Hair follicular keratinocyte (primary cell): ENCODE measurements around the gene NTF4. TPM values are rescaled to one million over a fixed set of nuclear protein-coding genes. Genes with fewer than 3 reads are reported as not detected.

Experiments
- total RNA-seq: library from RNA; depleted of rRNA; stranded (reverse); fragments of >200 nt; gene quantifications from 2 replicates; pipeline ENCODE4 v1.2.3, GENCODE V29; 2015

The NTF4 gene, protein sequence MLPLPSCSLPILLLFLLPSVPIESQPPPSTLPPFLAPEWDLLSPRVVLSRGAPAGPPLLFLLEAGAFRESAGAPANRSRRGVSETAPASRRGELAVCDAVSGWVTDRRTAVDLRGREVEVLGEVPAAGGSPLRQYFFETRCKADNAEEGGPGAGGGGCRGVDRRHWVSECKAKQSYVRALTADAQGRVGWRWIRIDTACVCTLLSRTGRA
- 4.9 and 5.7 TPM in 2 replicates for total RNA-seq

DNA sequence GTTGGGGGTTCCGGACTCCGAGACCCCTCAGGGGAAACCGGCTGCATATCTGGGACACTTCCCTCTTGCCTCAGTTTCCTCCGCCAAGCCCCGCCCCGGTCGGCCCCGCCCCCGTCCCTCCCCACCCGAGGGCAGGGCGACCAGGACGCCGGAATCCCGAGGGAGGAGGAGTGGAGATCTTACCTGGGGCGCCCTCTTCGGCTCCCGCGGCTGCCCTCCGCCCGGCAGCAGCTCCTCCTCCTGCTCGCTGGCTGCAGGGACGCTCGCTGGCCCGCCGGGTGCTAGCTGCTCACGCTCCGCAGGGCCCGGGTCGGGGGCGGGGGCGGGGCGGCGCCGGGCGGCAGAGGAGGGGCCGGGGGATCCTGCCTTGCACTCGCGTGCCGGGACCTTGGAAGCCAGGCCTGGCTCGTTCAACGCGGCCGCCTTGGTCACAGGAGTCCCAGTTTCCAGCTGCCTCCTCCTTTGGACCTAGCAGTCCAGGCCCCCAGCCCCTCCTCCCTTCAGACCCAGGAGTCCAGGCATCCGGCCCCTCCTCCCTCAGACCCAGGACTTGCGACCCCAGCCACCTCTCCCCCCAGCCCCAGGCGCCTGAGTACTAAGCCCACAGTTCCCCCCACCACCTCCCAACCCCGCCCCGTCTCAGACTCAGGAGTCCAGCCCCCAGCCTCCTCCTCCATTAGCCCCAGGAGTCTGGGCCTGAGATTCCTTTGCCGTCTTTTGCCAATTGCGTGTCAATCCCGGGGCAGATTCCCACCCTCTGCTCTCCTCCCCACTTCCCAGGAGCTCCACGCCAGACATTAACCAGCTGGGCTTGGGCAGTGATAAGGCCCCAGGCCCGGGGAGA is at the start of gene NTF4:
Gene NTF4, minus strand, starts transcription at position 51 of the 844 bp plus-strand sequence. CDS start 2,821 bp downstream, outside the sequence.

DNA sequence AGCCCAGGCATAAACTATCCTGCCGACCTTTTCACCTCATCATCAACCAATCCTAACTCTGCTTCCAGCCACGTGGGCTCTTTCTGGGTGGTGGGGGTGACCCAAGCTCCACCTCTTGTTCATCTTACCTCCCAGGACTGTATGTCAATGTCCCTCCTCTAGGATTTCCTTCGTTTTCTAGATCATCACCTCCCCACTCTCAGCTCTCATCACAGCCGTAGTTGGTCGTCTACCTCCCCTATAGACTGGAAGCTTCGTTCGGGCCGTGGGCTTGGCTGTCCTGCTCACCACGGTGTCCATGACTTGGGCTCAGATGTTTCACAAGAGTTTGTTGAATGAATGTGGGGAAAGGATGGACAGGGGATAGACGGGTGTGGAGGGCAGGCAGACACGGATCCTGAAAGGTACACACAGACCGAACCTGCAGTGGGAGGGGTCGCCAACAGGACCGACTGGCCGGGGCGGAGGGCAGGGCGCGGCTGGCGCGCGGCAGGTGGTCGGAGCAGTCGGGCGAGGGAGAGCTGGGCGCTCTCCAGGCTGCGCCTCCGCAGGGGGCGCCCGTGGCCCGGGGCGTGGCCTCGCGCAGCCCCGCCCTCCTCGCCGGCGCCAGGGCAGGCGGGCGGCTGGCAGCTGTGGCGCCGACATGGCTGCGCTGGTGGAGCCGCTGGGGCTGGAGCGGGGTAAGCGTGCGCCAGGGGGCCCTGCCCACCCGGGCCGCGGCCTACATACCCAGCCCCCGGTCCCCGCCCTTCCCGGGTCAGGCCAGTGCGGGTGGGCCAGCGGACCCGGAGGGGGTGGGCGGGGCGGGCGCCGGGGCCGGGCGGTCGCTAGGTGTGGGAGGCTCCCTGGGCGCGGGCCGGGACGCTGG is 49.4 kb upstream of the NTF4 start, which contains the start of gene LIN7B:
Gene LIN7B, plus strand, starts transcription at position 609 of the 868 bp plus-strand sequence. Its CDS starts 35 bp downstream, at position 644.

DNA sequence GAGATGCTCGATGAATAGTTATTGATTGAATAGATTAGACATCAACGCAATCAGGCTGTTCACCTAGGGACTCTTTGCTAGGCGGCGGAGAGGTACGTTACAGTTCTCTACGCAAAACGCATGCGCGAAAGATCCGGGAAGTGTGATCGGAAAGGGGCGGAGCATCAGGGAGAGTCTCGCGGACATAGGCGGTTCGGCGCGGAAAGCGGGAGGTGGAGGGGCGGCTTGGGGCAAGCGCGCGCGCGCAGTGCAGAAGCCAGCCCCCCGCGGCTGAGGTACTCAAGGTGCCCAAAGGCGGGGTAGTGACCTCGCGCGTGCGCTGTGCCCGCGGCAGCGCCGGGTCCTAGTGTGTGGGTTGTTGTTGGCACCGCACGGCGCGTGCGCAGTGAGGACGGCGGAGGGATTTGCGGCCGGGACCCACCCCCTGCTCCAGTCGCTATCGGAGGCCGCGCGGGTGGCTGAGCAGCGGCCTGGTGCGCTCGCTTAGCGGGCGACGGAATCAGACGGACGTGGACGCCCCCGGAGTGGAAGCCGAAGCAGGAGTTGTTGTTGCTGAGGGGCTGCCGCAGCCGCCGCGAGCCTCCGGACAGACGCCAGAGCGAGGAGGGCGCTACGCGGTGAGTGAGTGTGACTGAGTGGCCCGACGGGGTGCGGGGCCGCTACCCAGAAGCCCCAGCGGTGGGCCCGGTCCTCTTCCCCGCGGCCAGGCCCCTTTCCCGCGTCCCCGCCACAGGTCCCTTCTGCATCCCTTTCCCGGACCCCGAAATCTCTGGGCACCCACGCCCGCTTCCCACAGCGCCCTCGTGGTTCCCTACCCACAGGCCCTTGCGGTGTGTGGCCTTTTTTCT is 20.6 kb upstream of the NTF4 start, which contains the start of gene SNRNP70:
Gene SNRNP70, plus strand, starts transcription at position 432 of the 848 bp plus-strand sequence. CDS start 964 bp downstream, outside the sequence.

DNA sequence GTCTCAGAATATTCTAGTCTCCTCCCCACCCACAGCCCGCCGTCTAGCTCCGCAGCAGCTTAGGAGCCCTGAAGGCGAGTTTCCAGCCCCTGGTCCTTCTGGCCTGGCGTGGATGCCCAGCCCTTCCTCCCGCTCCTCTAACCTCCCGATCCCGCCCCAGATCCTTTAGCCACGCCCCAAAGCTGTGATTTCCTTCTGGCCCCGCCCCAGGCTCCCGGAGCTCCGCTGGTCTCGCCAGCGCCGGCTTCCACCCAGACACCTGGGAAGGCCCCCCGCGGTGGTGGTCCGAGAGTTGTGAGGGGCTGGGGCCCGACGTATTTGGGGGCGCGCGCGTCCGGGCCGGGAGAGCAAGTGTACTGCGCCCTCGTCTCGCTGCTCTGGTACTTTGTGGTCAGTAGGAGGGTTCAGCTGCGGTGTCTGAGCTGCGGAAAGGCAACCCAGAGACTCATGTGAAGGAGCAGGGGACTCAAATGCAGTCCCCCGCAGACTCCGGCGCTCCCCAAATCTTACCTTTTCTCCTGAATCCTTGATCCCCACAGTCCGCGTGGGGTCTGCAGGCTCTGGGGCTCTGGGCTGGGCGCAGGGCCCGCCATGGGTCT is 6.9 kb downstream of the NTF4 start, which contains the start of gene CGB7:
Gene CGB7, minus strand, starts transcription at position 114 of the 599 bp plus-strand sequence. CDS start 2,374 bp downstream, outside the sequence.

DNA sequence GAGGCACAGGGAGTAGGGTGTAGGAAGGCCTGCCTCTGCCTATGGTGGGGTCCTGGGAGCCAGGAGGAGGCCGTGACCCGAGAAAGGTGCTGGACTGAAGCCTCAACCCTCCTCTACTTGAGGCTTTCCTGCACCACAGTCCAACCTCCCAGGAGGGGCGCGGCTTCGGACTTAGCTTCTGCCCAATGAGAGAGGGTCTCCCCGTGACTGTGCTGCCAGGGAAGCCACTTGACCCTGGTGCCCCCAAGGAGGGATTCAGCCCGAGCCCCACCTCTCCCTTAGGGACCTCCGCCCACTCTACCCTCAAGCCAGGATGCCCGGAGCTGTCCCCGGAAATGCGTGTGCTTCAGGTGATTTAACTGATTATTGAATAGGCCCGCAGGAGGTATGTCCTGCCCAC is 15.6 kb downstream of the NTF4 start, which contains the start of gene CGB8:
Gene CGB8, minus strand, starts transcription at position 101 of the 400 bp plus-strand sequence. CDS start 372 bp downstream, outside the sequence.

DNA sequence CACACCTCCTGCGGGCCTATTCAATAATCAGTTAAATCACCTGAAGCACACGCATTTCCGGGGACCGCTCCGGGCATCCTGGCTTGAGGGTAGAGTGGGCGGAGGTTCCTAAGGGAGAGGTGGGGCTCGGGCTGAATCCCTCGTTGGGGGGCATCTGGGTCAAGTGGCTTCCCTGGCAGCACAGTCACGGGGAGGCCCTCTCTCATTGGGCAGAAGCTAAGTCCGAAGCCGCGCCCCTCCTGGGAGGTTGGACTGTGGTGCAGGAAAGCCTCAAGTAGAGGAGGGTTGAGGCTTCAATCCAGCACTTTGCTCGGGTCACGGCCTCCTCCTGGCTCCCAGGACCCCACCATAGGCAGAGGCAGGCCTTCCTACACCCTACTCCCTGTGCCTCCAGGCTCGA is 21.1 kb downstream of the NTF4 start, which contains the start of gene CGB5:
Gene CGB5, plus strand, starts transcription at position 301 of the 400 bp plus-strand sequence. CDS start 362 bp downstream, outside the sequence.

DNA sequence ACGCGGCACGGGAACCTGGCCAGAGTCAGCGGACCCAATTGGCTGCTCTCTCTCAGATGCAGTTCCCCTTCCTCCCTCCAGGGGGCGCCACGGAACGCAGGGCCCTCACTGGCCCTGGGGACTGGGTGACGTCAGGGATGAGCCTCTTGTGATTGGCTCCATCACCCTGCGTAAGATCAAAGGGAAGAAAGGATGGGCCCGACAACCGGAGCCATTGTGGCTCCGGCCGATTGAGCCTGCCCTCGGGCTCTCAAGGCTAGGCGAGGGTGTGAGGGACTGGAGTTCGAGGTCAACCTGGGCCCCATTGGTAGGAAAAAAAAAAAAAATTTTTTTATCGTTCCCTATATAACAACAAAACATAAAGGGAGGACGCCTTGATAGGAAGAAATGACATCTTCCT is 27.8 kb downstream of the NTF4 start, which contains the start of gene CGB1:
Gene CGB1, minus strand, starts transcription at position 81 of the 400 bp plus-strand sequence. CDS start 184 bp downstream, outside the sequence.

DNA sequence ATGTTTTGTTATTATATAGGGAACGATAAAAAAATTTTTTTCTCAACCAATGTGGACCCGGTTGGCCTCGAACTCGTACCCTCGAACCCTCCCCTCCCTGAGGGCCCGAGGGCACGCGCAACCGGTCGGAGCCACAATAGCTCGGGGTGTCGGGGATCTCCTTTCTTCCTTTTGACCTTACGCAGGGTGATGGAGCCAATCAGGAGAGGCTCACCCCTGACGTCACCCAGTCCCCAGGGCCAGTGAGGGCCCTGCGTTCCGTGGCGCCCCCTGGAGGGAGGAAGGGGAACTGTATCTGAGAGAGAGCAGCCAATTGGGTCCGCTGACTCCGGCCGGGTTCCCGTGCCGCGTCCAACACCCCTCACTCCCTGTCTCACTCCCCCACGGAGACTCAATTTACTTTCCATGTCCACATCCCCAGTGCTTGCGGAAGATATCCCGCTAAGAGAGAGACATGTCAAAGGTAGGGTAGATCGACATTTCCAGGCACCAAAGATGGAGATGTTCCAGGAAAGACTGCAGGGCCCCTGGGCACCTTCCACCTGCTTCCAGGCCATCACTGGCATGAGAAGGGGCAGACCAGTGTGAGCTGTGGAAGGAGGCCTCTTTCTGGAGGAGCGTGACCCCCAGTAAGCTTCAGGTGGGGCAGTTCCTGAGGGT is 32.8 kb downstream of the NTF4 start, which contains the start of gene CGB2:
Gene CGB2, plus strand, starts transcription at position 249 of the 660 bp plus-strand sequence. Its CDS starts 206 bp downstream, at position 455.

DNA sequence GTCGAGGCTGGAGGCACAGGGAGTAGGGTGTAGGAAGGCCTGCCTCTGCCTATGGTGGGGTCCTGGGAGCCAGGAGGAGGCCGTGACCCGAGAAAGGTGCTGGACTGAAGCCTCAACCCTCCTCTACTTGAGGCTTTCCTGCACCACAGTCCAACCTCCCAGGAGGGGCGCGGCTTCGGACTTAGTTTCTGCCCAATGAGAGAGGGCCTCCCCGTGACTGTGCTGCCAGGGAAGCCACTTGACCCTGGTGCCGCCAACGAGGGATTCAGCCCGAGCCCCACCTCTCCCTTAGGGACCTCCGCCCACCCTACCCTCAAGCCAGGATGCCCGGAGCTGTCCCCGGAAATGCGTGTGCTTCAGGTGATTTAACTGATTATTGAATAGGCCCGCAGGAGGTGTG is 40.4 kb downstream of the NTF4 start, which contains the start of gene CGB3:
Gene CGB3, minus strand, starts transcription at position 101 of the 400 bp plus-strand sequence. CDS start 362 bp downstream, outside the sequence.

DNA sequence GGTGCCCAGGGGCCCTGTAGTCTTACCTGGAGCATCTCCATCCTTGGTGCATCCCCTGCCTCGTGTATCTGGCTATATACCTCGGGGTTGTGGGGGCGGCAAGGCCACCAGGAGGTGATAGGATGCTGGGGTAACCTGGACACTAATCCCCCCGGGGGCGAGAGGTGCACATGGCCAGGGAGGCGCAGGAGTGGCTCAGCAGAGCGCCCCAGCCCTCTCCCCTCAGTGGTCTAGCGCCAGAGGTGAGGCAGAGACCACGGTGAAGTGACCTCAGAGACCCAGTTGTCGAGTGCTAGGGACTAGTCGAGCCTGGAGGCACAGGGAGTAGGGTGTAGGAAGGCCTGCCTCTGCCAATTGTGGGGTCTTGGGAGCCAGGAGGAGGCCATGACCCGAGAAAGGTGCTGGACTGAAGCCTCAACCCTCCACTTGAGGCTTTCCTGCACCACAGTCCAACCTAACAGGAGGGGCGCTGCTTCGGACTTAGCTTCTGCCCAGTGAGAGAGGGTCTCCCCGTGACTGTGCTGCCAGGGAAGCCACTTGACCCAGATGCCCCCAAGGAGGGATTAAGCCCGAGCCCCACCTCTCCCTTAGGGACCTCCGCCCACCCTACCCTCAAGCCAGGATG is 47.5 kb downstream of the NTF4 start, which contains the start of gene LHB:
Gene LHB, minus strand, starts transcription at position 51 of the 625 bp plus-strand sequence. Its CDS starts 10 bp downstream, at position 41.

Other genes starting within 250 kb of the NTF4 start
- gene HSD17B14, start 228.3 kb downstream of the NTF4 start, total RNA-seq, result 0.23 and 1.2 TPM in 2 replicates
- 7.4 and 11.0 TPM in 2 replicates for gene PLEKHA4, start 196.2 kb downstream of the NTF4 start, total RNA-seq
- gene PPP1R15A, start 192.4 kb downstream of the NTF4 start, total RNA-seq, result 22.4 and 61.8 TPM in 2 replicates
- not detected in 2 replicates for gene TULP2, start 166.1 kb downstream of the NTF4 start, total RNA-seq
- gene NUCB1, start 164.5 kb downstream of the NTF4 start, total RNA-seq, result 214 and 343 TPM in 2 replicates
- 0.11 and 1.2 TPM in 2 replicates for gene DHDH, start 131.1 kb downstream of the NTF4 start, total RNA-seq
- 92.1 and 106 TPM in 2 replicates for gene BAX, start 109.9 kb downstream of the NTF4 start, total RNA-seq
- gene FTL, start 99.5 kb downstream of the NTF4 start, total RNA-seq, result 713 and 910 TPM in 2 replicates
- gene GYS1, start 71.5 kb downstream of the NTF4 start, total RNA-seq, result 46.7 and 54.8 TPM in 2 replicates
- gene RUVBL2, start 70.9 kb downstream of the NTF4 start, total RNA-seq, result 231 and 392 TPM in 2 replicates
- not detected in 2 replicates for gene LHB, start 47.7 kb downstream of the NTF4 start, total RNA-seq
- not detected in 2 replicates for gene CGB3, start 40.5 kb downstream of the NTF4 start, total RNA-seq
- 0.99 TPM in 1 of 2 replicates, not detected in the other for gene CGB2, start 32.9 kb downstream of the NTF4 start, total RNA-seq
- gene CGB1, start 27.9 kb downstream of the NTF4 start, total RNA-seq, result not detected in 2 replicates
- not detected in 2 replicates for gene CGB5, start 21.0 kb downstream of the NTF4 start, total RNA-seq
- not detected in 2 replicates for gene CGB8, start 15.7 kb downstream of the NTF4 start, total RNA-seq
- 0.30 and 8.4 TPM in 2 replicates for gene CGB7, start 7.1 kb downstream of the NTF4 start, total RNA-seq
- gene KCNA7, start 7.9 kb upstream of the NTF4 start, total RNA-seq, result not detected in 2 replicates
- gene SNRNP70, start 20.6 kb upstream of the NTF4 start, total RNA-seq, result 114 and 271 TPM in 2 replicates
- gene LIN7B, start 49.6 kb upstream of the NTF4 start, total RNA-seq, result 2.9 and 5.7 TPM in 2 replicates
- 4.1 and 5.4 TPM in 2 replicates for gene C19orf73, start 54.3 kb upstream of the NTF4 start, total RNA-seq
- gene PPFIA3, start 54.7 kb upstream of the NTF4 start, total RNA-seq, result 4.0 and 6.6 TPM in 2 replicates
- gene HRC, start 90.6 kb upstream of the NTF4 start, total RNA-seq, result not detected in 2 replicates
- gene TRPM4, start 93.0 kb upstream of the NTF4 start, total RNA-seq, result 17.2 and 32.5 TPM in 2 replicates